ENCODE results near the gene SV2C. TPM values are rescaled to one million over a fixed set of nuclear protein-coding genes. Genes with fewer than 3 reads are reported as not detected.

Gene SV2C
- total and polyA plus RNA-seq, 2 of the 13 experiments (the other 11 are each of a cell fraction or from before 2014, with no cell fraction given): not detected

- intact Hi-C loops (cut with micrococcal nuclease; ENCODE audit: unreplicated experiment): no loop called here
- Histone ChIP-seq H3K9ac (ENCODE audit: insufficient read depth, low read depth, low read length) (no peak overlapping the region), H3K79me2 (ENCODE audit: insufficient read depth, low read length) (no peaks in the 10 kb centered on the region), H3K36me3 (replicated peaks in 1 of 2; ENCODE audit: control insufficient read depth in 1 of 2, insufficient read depth in 2 of 2, low read length in 2 of 2) (no peaks in the 10 kb centered on the region), H3K4me1 (ENCODE audit: insufficient read depth, low read length) (no peaks in the 10 kb centered on the region), H4K20me1 (ENCODE audit: insufficient read depth, low read length) (no peaks in the 10 kb centered on the region), H3K9me3 (ENCODE audit: low read length) (no peaks in the 10 kb centered on the region), H2AFZ (ENCODE audit: low read length) (no peak overlapping the region), H3K4me3 (replicated peaks in 1 of 3; ENCODE audit: insufficient read depth in 1 of 3, low read depth in 2 of 3, low read length in 3 of 3) (no peak overlapping the region), H3K27me3 (ENCODE audit: control insufficient read depth in 1 of 2, insufficient read depth in 2 of 2, low read length in 2 of 2) (no peaks in the 10 kb centered on the region), H3K4me2 (ENCODE audit: low read depth, low read length) (no peak overlapping the region), H3K27ac (ENCODE audit: extremely low read length, insufficient read depth, low read length) (no peak overlapping the region)
- CTCF ChIA-PET (ENCODE audit: low intra/inter-chr PET ratio, low total read pairs): no interaction called here
- no TSS peak for BruUV-seq (replicated peaks)
- FAIRE-seq (no peak), DNase-seq (ENCODE audit: low spot score) (no peak), ATAC-seq (no peak)
- WGBS (ENCODE audit: low lambda C conversion rate): 6% methylated on average over 1 of the region's 1 CpG
- POLR2A ChIA-PET: no interaction called here
- in situ Hi-C loops (cut with HindIII; ENCODE audit: extremely low pct_ligation_motif_present, low pct_unique_long_range_greater_than_20kb): no loop called here
- TF ChIP-seq MTA1 (CRISPR knock-in tag; IDR thresholded peaks at IDR 0.05; ENCODE audit: borderline replicate concordance): no peak
- no peak for TF ChIP-seq ZFP1 (CRISPR knock-in tag; IDR thresholded peaks at IDR 0.05)
- no peak for TF ChIP-seq HMGXB3 (CRISPR knock-in tag; IDR thresholded peaks at IDR 0.05; ENCODE audit: borderline replicate concordance)
- no peak for TF ChIP-seq CERS6 (CRISPR knock-in tag; IDR thresholded peaks at IDR 0.05)
- TF ChIP-seq ISL2 (CRISPR knock-in tag; IDR thresholded peaks at IDR 0.05): no peak
- TF ChIP-seq ZNF280B (CRISPR knock-in tag; IDR thresholded peaks at IDR 0.05; ENCODE audit: borderline replicate concordance): no peak
- TF ChIP-seq ZUFSP (CRISPR knock-in tag; IDR thresholded peaks at IDR 0.05; ENCODE audit: borderline replicate concordance): no peak
- TF ChIP-seq TCF7 (IDR thresholded peaks at IDR 0.05; ENCODE audit: low read depth): no peak
- no peak for TF ChIP-seq ZNF274 (CRISPR knock-in tag; IDR thresholded peaks at IDR 0.05)
- no peak for TF ChIP-seq SNAI1 (CRISPR knock-in tag; IDR thresholded peaks at IDR 0.05; ENCODE audit: borderline replicate concordance)
- TF ChIP-seq ZNF367 (CRISPR knock-in tag; IDR thresholded peaks at IDR 0.05; ENCODE audit: borderline replicate concordance): no peak
- TF ChIP-seq CBX5 (CRISPR knock-in tag; IDR thresholded peaks at IDR 0.05; ENCODE audit: borderline replicate concordance): no peak
- no peak for TF ChIP-seq JARID2 (CRISPR knock-in tag; IDR thresholded peaks at IDR 0.05; ENCODE audit: insufficient replicate concordance)
- TF ChIP-seq MXD4 (CRISPR knock-in tag; IDR thresholded peaks at IDR 0.05): no peak
- no peak for TF ChIP-seq ZNF713 (CRISPR knock-in tag; IDR thresholded peaks at IDR 0.05)
- no peak for TF ChIP-seq ZNF772 (CRISPR knock-in tag; IDR thresholded peaks at IDR 0.05)
- TF ChIP-seq ZNF672 (CRISPR knock-in tag; IDR thresholded peaks at IDR 0.05): no peak
Measured at GRCh38 chr5:76144513-76145274, 61.5 kb downstream of the SV2C start.
